ENCODE results near the gene ADAM19. TPM values are rescaled to one million over a fixed set of nuclear protein-coding genes. Genes with fewer than 3 reads are reported as not detected.

Gene ADAM19
- total and polyA plus RNA-seq, 3 experiments from 2014 or later, result 4.1 to 26.8 (median 26.5) TPM

DNA sequence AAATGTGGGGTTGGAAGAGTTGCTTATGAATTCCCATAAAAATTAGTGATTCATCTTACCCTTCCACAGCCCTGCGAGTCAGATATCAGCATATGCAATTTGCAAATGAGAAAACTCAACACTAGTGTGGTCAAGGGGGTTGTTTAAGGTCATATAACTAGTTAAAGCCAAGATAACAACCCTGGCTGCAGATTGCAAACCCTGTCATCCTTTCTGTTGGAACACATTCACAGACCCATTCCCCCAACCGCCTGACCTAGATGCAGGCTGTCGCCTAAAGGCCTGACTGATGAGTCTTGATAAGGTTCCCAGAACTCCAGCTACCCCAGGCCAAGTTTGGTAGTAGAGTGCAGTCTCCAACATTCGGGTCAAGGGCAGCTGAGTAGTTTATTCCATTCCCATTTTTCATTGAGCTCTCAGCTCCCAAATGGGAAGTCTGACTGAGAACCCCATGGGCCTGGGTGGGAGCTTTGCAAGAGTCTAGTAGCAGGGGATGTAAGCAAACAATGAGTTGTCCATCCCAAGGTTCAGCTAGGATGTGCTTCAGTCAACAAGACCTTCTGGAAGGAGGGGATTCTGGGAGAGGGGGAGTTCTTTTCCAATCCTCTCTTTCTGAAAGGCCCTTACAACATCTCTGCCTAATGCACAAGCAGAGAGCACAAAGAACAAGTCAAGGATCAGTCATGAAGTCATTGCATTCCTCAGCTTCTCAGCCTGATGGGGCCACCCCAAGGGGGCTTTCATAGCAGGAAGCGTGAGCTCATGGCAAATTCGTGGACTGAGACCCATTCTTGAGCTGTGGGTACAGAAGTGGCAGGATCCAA, 40.3 kb downstream of the ADAM19 start:
- no peaks in the 10 kb centered on the region for H3K9me3 ChIP-seq (ENCODE audit: low read length)
- Mint-ChIP-seq H3K27me3 (peaks cover 0 to 2% of the 10 kb centered on the region in 2 donors), H3K36me3 (peaks cover 11 to 32% (median 11%) of the 10 kb centered on the region in 3 donors), H3K27ac (peak overlapping the region in 2 of 8 donors; percentile 36 to 57), H3K9me3 (no peaks in the 10 kb centered on the region), H3K4me3 (no peak overlapping the region), H3K4me1 (peaks cover 17 to 25% (median 25%) of the 10 kb centered on the region in 3 donors)
- CTCF ChIA-PET, result interaction anchor here (0.8 to 1.1 kb wide), 3 partner anchors 83 to 208 kb away, joined by 3 to 4 read pairs (median 3); no protein-coding TSS in a partner anchor
- no peaks in the 10 kb centered on the region for H3K36me3 ChIP-seq (ENCODE audit: insufficient read depth, low read length)
- no peak overlapping the region for H3K4me3 ChIP-seq (ENCODE audit: low read length)
- H3K4me1 ChIP-seq (ENCODE audit: insufficient read depth, low read length), result peaks cover 13% of the 10 kb centered on the region
- peak overlapping the region; percentile 53 for H3K27ac ChIP-seq (ENCODE audit: low read depth, low read length)
- POLR2A ChIA-PET, result no interaction called here
- H3K27me3 ChIP-seq (ENCODE audit: insufficient read depth, low read length, poor library complexity, severe bottlenecking), result no peaks in the 10 kb centered on the region
- no peak for DNase-seq

GRCh38 chr5:157533011-157533481, 42.5 kb downstream of the ADAM19 start:
- no peak overlapping the region for H3K4me3 ChIP-seq (ENCODE audit: low read length)
- Mint-ChIP-seq H3K4me1 (peaks cover 8 to 11% (median 9%) of the 10 kb centered on the region in 3 donors), H3K9me3 (no peaks in the 10 kb centered on the region), H3K4me3 (no peak overlapping the region), H3K27me3 (peaks cover 2 to 4% of the 10 kb centered on the region in 2 donors), H3K27ac (no peak overlapping the region), H3K36me3 (peaks cover 11 to 49% (median 11%) of the 10 kb centered on the region in 3 donors)
- ChIA-PET CTCF (interaction anchor here (1.3 kb wide), 2 partner anchors 18 to 210 kb away, joined by 3 read pairs; partner anchors contain the start of gene LSM11), POLR2A (no interaction called here)
- H3K36me3 ChIP-seq (ENCODE audit: insufficient read depth, low read length), result no peaks in the 10 kb centered on the region
- no peak overlapping the region for H3K27ac ChIP-seq (ENCODE audit: low read depth, low read length)
- no peak for DNase-seq
- H3K27me3 ChIP-seq (ENCODE audit: insufficient read depth, low read length, poor library complexity, severe bottlenecking), result no peaks in the 10 kb centered on the region
- H3K9me3 ChIP-seq (ENCODE audit: low read length), result no peaks in the 10 kb centered on the region
- H3K4me1 ChIP-seq (ENCODE audit: insufficient read depth, low read length), result no peaks in the 10 kb centered on the region

DNA sequence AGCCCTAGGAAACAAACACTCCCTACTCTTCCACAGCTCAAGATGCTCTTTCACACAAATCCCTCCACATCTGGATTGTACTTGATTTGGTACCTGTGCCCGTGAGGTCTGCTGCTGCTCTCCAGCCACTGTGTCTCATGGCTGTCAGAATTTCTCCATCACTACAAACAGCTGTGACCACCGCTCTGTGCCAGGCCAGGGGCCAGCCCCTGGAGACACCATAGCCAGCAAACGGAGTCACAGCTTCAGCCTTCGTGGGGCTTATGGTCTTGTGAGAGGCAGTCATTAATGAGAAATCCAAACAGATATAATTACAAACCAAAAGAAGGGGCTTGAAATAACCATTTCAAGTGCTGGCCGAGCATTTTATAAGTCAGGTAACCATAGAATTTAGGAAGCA, 43.6 kb downstream of the ADAM19 start:
- Histone ChIP-seq H3K36me3 (ENCODE audit: insufficient read depth, low read length) (no peaks in the 10 kb centered on the region), H3K4me3 (ENCODE audit: low read length) (no peak overlapping the region), H3K9me3 (ENCODE audit: low read length) (no peaks in the 10 kb centered on the region), H3K27ac (ENCODE audit: low read depth, low read length) (no peak overlapping the region), H3K27me3 (ENCODE audit: insufficient read depth, low read length, poor library complexity, severe bottlenecking) (no peaks in the 10 kb centered on the region), H3K4me1 (ENCODE audit: insufficient read depth, low read length) (no peaks in the 10 kb centered on the region)
- ChIA-PET POLR2A (no interaction called here), CTCF (interaction anchor here (1.3 kb wide), 1 partner anchor 19 kb away, joined by 3 read pairs; no protein-coding TSS in a partner anchor)
- no peaks in the 10 kb centered on the region for H3K9me3 Mint-ChIP-seq
- H3K4me1 Mint-ChIP-seq, result peaks cover 5 to 9% (median 6%) of the 10 kb centered on the region in 3 donors
- H3K27ac Mint-ChIP-seq, result no peak overlapping the region
- peaks cover 10 to 49% (median 10%) of the 10 kb centered on the region in 3 donors for H3K36me3 Mint-ChIP-seq
- no peak for DNase-seq
- no peak overlapping the region for H3K4me3 Mint-ChIP-seq
- peaks cover 3 to 4% of the 10 kb centered on the region in 2 donors for H3K27me3 Mint-ChIP-seq

DNA sequence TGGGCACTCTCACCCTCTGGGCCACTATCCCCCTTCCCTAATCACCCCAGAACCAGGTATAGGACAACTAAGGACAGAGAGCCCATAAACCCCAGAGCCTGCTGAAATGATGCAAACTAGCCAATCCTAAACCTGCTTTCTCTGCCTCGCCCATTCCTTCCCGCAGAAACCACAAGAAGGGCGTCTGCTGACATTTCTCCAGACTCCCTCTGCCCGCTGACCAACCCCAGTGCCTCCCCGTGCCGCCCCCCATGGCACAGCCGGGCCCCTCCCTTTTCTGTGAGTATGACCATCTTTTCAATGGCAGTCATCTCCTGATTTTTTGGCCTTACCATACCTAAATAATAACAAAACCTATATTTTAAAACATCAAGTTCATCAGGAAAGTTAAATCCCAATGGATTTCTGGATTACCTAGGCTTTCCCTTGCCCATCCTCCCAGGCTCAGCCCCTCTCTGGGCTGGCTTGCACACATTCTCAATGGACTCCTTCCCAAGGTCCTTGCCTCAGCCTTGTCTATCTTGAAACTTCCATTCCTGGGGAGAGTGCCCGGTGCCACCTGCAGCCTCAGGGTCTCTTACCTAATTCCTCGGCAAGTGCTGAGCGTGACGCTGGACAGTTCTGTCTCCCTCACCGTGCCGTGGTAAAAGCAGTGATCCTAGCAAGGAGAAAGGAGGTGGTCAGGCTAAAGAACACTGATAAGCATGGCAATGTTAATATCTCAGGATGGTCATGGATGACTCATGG, 45.2 kb downstream of the ADAM19 start:
- Histone ChIP-seq H3K27ac (ENCODE audit: low read depth, low read length) (no peak overlapping the region), H3K4me3 (ENCODE audit: low read length) (no peak overlapping the region), H3K36me3 (ENCODE audit: insufficient read depth, low read length) (no peaks in the 10 kb centered on the region), H3K4me1 (ENCODE audit: insufficient read depth, low read length) (no peaks in the 10 kb centered on the region), H3K27me3 (ENCODE audit: insufficient read depth, low read length, poor library complexity, severe bottlenecking) (no peaks in the 10 kb centered on the region), H3K9me3 (ENCODE audit: low read length) (no peaks in the 10 kb centered on the region)
- Mint-ChIP-seq H3K27ac (peak overlapping the region in 1 of 8 donors; percentile 94), H3K27me3 (peaks cover 3 to 4% of the 10 kb centered on the region in 2 donors), H3K4me1 (peaks cover 5 to 17% (median 16%) of the 10 kb centered on the region in 3 donors), H3K36me3 (peaks cover 0 to 37% (median 6%) of the 10 kb centered on the region in 3 donors), H3K4me3 (no peak overlapping the region), H3K9me3 (no peaks in the 10 kb centered on the region)
- CTCF ChIA-PET, result no interaction called here
- POLR2A ChIA-PET, result no interaction called here
- no peak for DNase-seq

GRCh38 chr5:157529002-157529401, 46.6 kb downstream of the ADAM19 start:
- Mint-ChIP-seq H3K36me3 (peaks cover 0 to 35% (median 6%) of the 10 kb centered on the region in 3 donors), H3K9me3 (no peaks in the 10 kb centered on the region), H3K27me3 (peaks cover 3 to 4% of the 10 kb centered on the region in 2 donors), H3K27ac (no peak overlapping the region), H3K4me1 (peaks cover 5 to 19% (median 16%) of the 10 kb centered on the region in 3 donors), H3K4me3 (no peak overlapping the region)
- Histone ChIP-seq H3K9me3 (ENCODE audit: low read length) (no peaks in the 10 kb centered on the region), H3K4me1 (ENCODE audit: insufficient read depth, low read length) (no peaks in the 10 kb centered on the region), H3K27me3 (ENCODE audit: insufficient read depth, low read length, poor library complexity, severe bottlenecking) (no peaks in the 10 kb centered on the region), H3K36me3 (ENCODE audit: insufficient read depth, low read length) (no peaks in the 10 kb centered on the region), H3K4me3 (ENCODE audit: low read length) (no peak overlapping the region), H3K27ac (ENCODE audit: low read depth, low read length) (no peak overlapping the region)
- ChIA-PET POLR2A (no interaction called here), CTCF (no interaction called here)
- DNase-seq, result no peak

GRCh38 chr5:157528036-157528632, 47.4 kb downstream of the ADAM19 start:
- Mint-ChIP-seq H3K4me3 (no peak overlapping the region), H3K9me3 (no peaks in the 10 kb centered on the region), H3K27ac (peak overlapping the region in 3 of 8 donors; percentile 6 to 51 (median 16)), H3K27me3 (peaks cover 3 to 4% of the 10 kb centered on the region in 2 donors), H3K36me3 (peaks cover 0 to 35% (median 6%) of the 10 kb centered on the region in 3 donors), H3K4me1 (peaks cover 5 to 19% (median 16%) of the 10 kb centered on the region in 3 donors)
- no peak for DNase-seq
- no peak overlapping the region for H3K27ac ChIP-seq (ENCODE audit: low read depth, low read length)
- H3K4me1 ChIP-seq (ENCODE audit: insufficient read depth, low read length), result no peaks in the 10 kb centered on the region
- no peaks in the 10 kb centered on the region for H3K36me3 ChIP-seq (ENCODE audit: insufficient read depth, low read length)
- CTCF ChIA-PET, result no interaction called here
- H3K27me3 ChIP-seq (ENCODE audit: insufficient read depth, low read length, poor library complexity, severe bottlenecking), result no peaks in the 10 kb centered on the region
- H3K9me3 ChIP-seq (ENCODE audit: low read length), result no peaks in the 10 kb centered on the region
- POLR2A ChIA-PET, result no interaction called here
- no peak overlapping the region for H3K4me3 ChIP-seq (ENCODE audit: low read length)

DNA sequence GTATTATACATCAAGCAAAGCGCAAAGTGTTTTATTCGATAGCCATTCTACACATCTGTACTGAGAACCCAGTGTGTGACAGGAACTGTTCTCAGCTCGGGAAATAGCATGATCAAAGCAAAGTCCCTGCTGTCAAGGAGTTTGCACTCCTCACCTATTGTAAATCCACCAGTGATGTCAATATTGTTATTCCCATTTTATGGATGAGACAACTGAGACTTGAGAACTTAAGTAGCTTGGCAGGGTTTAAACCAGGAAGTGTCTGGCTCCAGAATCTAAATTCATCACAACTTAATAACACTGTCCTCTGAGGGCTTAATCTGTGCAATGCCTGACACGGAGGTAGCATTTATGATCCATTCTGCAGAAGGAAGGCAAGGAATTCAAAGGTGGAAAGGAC, 50.7 kb downstream of the ADAM19 start:
- Mint-ChIP-seq H3K36me3 (peaks cover 0 to 15% (median 4%) of the 10 kb centered on the region in 3 donors), H3K4me1 (peaks cover 5 to 33% (median 26%) of the 10 kb centered on the region in 3 donors), H3K9me3 (no peaks in the 10 kb centered on the region), H3K27ac (no peak overlapping the region), H3K4me3 (no peak overlapping the region), H3K27me3 (peaks cover 3 to 4% of the 10 kb centered on the region in 2 donors)
- Histone ChIP-seq H3K27me3 (ENCODE audit: insufficient read depth, low read length, poor library complexity, severe bottlenecking) (no peaks in the 10 kb centered on the region), H3K9me3 (ENCODE audit: low read length) (no peaks in the 10 kb centered on the region), H3K36me3 (ENCODE audit: insufficient read depth, low read length) (no peaks in the 10 kb centered on the region), H3K4me1 (ENCODE audit: insufficient read depth, low read length) (no peaks in the 10 kb centered on the region), H3K4me3 (ENCODE audit: low read length) (no peak overlapping the region), H3K27ac (ENCODE audit: low read depth, low read length) (no peak overlapping the region)
- CTCF ChIA-PET, result interaction anchor here (1.1 kb wide), 1 partner anchor 219 kb away, joined by 5 read pairs; the partner anchor contains the start of gene LSM11
- DNase-seq, result no peak
- POLR2A ChIA-PET, result no interaction called here

All from CD8-positive, alpha-beta memory T cell (primary cell).